Activated CD4-positive, alpha-beta T cell treated with anti-CD3 and anti-CD28 coated beads, Interleukin-2, amount 10 ng/mL, durations not matched to agents 24 days and 14 days (primary cell): Measurements from ENCODE around the gene RBM3. TPM values are rescaled to one million over a fixed set of nuclear protein-coding genes. Genes with fewer than 3 reads are reported as not detected.
"Not testable (repeated sequence)": the region's sequence is repeated elsewhere in the genome, so short reads cannot be mapped to it uniquely, and the experiment has no call there.

ENCODE experiments used
- DNase-seq: peaks from one replicate; pipeline ENCODE4 v3.0.0; 2022
- H3K27ac Mint-ChIP-seq: one replicate; pipeline ENCODE4 v1.8.0; 2022; ENCODE audit warnings: mild to moderate bottlenecking, mixed read lengths
- H3K27me3 Mint-ChIP-seq: one replicate; pipeline ENCODE4 v1.8.0; 2022; ENCODE audit warnings: mixed read lengths
- H3K36me3 Mint-ChIP-seq: one replicate; pipeline ENCODE4 v1.8.0; 2022; ENCODE audit warnings: low read depth, mild to moderate bottlenecking, mixed read lengths
- H3K4me1 Mint-ChIP-seq: one replicate; pipeline ENCODE4 v1.8.0; 2021; ENCODE audit warnings: mixed read lengths
- H3K4me3 Mint-ChIP-seq: one replicate; pipeline ENCODE4 v1.8.0; 2022; ENCODE audit warnings: mild to moderate bottlenecking, moderate library complexity, mixed read lengths
- H3K9me3 Mint-ChIP-seq: one replicate; pipeline ENCODE4 v1.8.0; 2021; ENCODE audit warnings: mixed read lengths
- intact Hi-C: fragments of 100-400 bp; cut with micrococcal nuclease; formaldehyde crosslinking; loops from one replicate; pipeline ENCODE4 v1.15.1; 2023
- total RNA-seq: library from RNA; stranded (reverse); gene quantifications from 2 replicates; pipeline ENCODE4 v1.2.3, GENCODE V29; 2022

The RBM3 gene
- total RNA-seq = 317 and 318 TPM in 2 replicates

GRCh38 chrX:48574270-48575266 is at the start of gene RBM3:
Gene RBM3 (plus strand): TSS chrX:48574484. CDS start chrX:48575181, 697 bp downstream.
- Mint-ChIP-seq H3K9me3 (no peaks in the 10 kb centered on the region), H3K27me3 (no peaks in the 10 kb centered on the region), H3K27ac (peak within 1 kb of the TSS; percentile 100), H3K36me3 (peaks cover 44% of the 10 kb centered on the region), H3K4me3 (peak within 1 kb of the TSS; percentile 94), H3K4me1 (peaks cover 14% of the 10 kb centered on the region)
- intact Hi-C loops = loop anchor here (1.0 kb wide), 4 partner anchors 23 to 98 kb away; partner anchors contain the start of genes EBP, FTSJ1, TBC1D25 and WDR13
- peak; percentile 97 for DNase-seq

GRCh38 chrX:48525853-48526252 is 48.4 kb upstream of the RBM3 start:
- DNase-seq, H3K27me3 Mint-ChIP-seq, H3K4me3 Mint-ChIP-seq, H3K27ac Mint-ChIP-seq, intact Hi-C loops, H3K9me3 Mint-ChIP-seq: not testable (repeated sequence)
- Mint-ChIP-seq H3K4me1 (peaks cover 18% of the 10 kb centered on the region), H3K36me3 (peaks cover 37% of the 10 kb centered on the region)

GRCh38 chrX:48530736-48531135 is 43.5 kb upstream of the RBM3 start:
- no peaks in the 10 kb centered on the region for H3K27me3 Mint-ChIP-seq
- H3K4me1 Mint-ChIP-seq = peaks cover 23% of the 10 kb centered on the region
- no peak for DNase-seq
- H3K4me3 Mint-ChIP-seq = no peak overlapping the region
- no peak overlapping the region for H3K27ac Mint-ChIP-seq
- intact Hi-C loops = no loop called here
- peaks cover 37% of the 10 kb centered on the region for H3K36me3 Mint-ChIP-seq
- H3K9me3 Mint-ChIP-seq = no peaks in the 10 kb centered on the region

GRCh38 chrX:48531358-48531959 is 42.8 kb upstream of the RBM3 start:
- DNase-seq = peak; percentile 60
- peak overlapping the region; percentile 11 for H3K4me3 Mint-ChIP-seq
- no peaks in the 10 kb centered on the region for H3K9me3 Mint-ChIP-seq
- intact Hi-C loops = no loop called here
- H3K27ac Mint-ChIP-seq = peak overlapping the region; percentile 85
- no peaks in the 10 kb centered on the region for H3K27me3 Mint-ChIP-seq
- peaks cover 34% of the 10 kb centered on the region for H3K36me3 Mint-ChIP-seq
- H3K4me1 Mint-ChIP-seq = peaks cover 22% of the 10 kb centered on the region

- intact Hi-C loops = no loop called here
- Mint-ChIP-seq H3K27me3 (no peaks in the 10 kb centered on the region), H3K27ac (peak overlapping the region; percentile 85), H3K4me3 (peak overlapping the region; percentile 11), H3K9me3 (no peaks in the 10 kb centered on the region), H3K4me1 (peaks cover 18% of the 10 kb centered on the region), H3K36me3 (peaks cover 28% of the 10 kb centered on the region)
- DNase-seq = no peak
Observed at GRCh38 chrX:48532161-48532560, 42.1 kb upstream of the RBM3 start.

GRCh38 chrX:48533165-48533564 is 41.1 kb upstream of the RBM3 start:
- H3K27me3 Mint-ChIP-seq = no peaks in the 10 kb centered on the region
- no peaks in the 10 kb centered on the region for H3K9me3 Mint-ChIP-seq
- H3K4me3 Mint-ChIP-seq = no peak overlapping the region
- H3K4me1 Mint-ChIP-seq = peaks cover 18% of the 10 kb centered on the region
- H3K36me3 Mint-ChIP-seq = peaks cover 20% of the 10 kb centered on the region
- no peak for DNase-seq
- intact Hi-C loops = no loop called here
- peak overlapping the region; percentile 48 for H3K27ac Mint-ChIP-seq

GRCh38 chrX:48538641-48539344 is 35.5 kb upstream of the RBM3 start:
- peak overlapping the region; percentile 96 for H3K27ac Mint-ChIP-seq
- no peaks in the 10 kb centered on the region for H3K27me3 Mint-ChIP-seq
- H3K9me3 Mint-ChIP-seq = no peaks in the 10 kb centered on the region
- peaks cover 14% of the 10 kb centered on the region for H3K36me3 Mint-ChIP-seq
- peak overlapping the region; percentile 88 for H3K4me3 Mint-ChIP-seq
- H3K4me1 Mint-ChIP-seq = peaks cover 18% of the 10 kb centered on the region
- intact Hi-C loops = loop anchor here (1.0 kb wide), 3 partner anchors 17 to 62 kb away; partner anchors contain the start of genes EBP, FTSJ1 and RBM3
- no peak for DNase-seq

- Mint-ChIP-seq H3K4me1 (peaks cover 17% of the 10 kb centered on the region), H3K36me3 (peaks cover 15% of the 10 kb centered on the region), H3K27me3 (no peaks in the 10 kb centered on the region), H3K27ac (peak within 1 kb of the TSS; percentile 96), H3K4me3 (peak within 1 kb of the TSS; percentile 88), H3K9me3 (no peaks in the 10 kb centered on the region)
- intact Hi-C loops = loop anchor here (1.0 kb wide), 3 partner anchors 18 to 63 kb away; partner anchors contain the start of genes EBP, FTSJ1 and RBM3
- peak; percentile 98 for DNase-seq
Observed at GRCh38 chrX:48539345-48540027, 34.8 kb upstream of the RBM3 start, which contains the start of gene TBC1D25. Gene TBC1D25 (plus strand): TSS chrX:48539714. CDS start chrX:48539798, 84 bp downstream.

- peaks cover 16% of the 10 kb centered on the region for H3K4me1 Mint-ChIP-seq
- intact Hi-C loops = no loop called here
- peak overlapping the region; percentile 96 for H3K27ac Mint-ChIP-seq
- peak overlapping the region; percentile 88 for H3K4me3 Mint-ChIP-seq
- H3K27me3 Mint-ChIP-seq = no peaks in the 10 kb centered on the region
- peak; percentile 89 for DNase-seq
- peaks cover 18% of the 10 kb centered on the region for H3K36me3 Mint-ChIP-seq
- H3K9me3 Mint-ChIP-seq = no peaks in the 10 kb centered on the region
Observed at GRCh38 chrX:48540028-48540375, 34.3 kb upstream of the RBM3 start.

GRCh38 chrX:48540480-48540879 is 33.8 kb upstream of the RBM3 start:
- peak; percentile 54 for DNase-seq
- Mint-ChIP-seq H3K36me3 (peaks cover 20% of the 10 kb centered on the region), H3K27me3 (no peaks in the 10 kb centered on the region), H3K27ac (peak overlapping the region; percentile 96), H3K4me1 (peaks cover 16% of the 10 kb centered on the region), H3K4me3 (peak overlapping the region; percentile 88), H3K9me3 (no peaks in the 10 kb centered on the region)
- intact Hi-C loops = no loop called here

- H3K36me3 Mint-ChIP-seq = peaks cover 21% of the 10 kb centered on the region
- peak; percentile 56 for DNase-seq
- intact Hi-C loops = no loop called here
Observed at GRCh38 chrX:48541140-48541814, 33.0 kb upstream of the RBM3 start.

GRCh38 chrX:48548871-48549270 is 25.4 kb upstream of the RBM3 start:
- Mint-ChIP-seq H3K27me3 (no peaks in the 10 kb centered on the region), H3K9me3 (no peaks in the 10 kb centered on the region), H3K27ac (no peak overlapping the region), H3K4me1 (no peaks in the 10 kb centered on the region), H3K36me3 (peaks cover 18% of the 10 kb centered on the region), H3K4me3 (no peak overlapping the region)
- intact Hi-C loops = no loop called here
- DNase-seq = no peak

More at GRCh38 chrX:48541140-48541814, 33.0 kb upstream of the RBM3 start:
- no peaks in the 10 kb centered on the region for H3K9me3 Mint-ChIP-seq
- peak overlapping the region; percentile 88 for H3K4me3 Mint-ChIP-seq
- no peaks in the 10 kb centered on the region for H3K27me3 Mint-ChIP-seq
- peaks cover 16% of the 10 kb centered on the region for H3K4me1 Mint-ChIP-seq
- peak overlapping the region; percentile 72 for H3K27ac Mint-ChIP-seq
